OCI-LY7 (cell line): Measurements from ENCODE around the gene PCYT1B.

ENCODE experiments used
- CTCF ChIP-seq: fragments of 200-600 bp; sonication (generic); conservative IDR thresholded peaks from 2 replicates; pipeline ENCODE4 v1.5.1; 2014; ENCODE audit warnings: mild to moderate bottlenecking, antibody characterized with exemption, low read length, moderate library complexity, mixed read lengths
- EZH2phosphoT487 ChIP-seq: fragments of 200-600 bp; sonication (generic); IDR thresholded peaks from 2 replicates; pipeline ENCODE4 v1.6.1; 2018; ENCODE audit warnings: low read depth, borderline replicate concordance, mild to moderate bottlenecking, mixed run types, antibody characterized with exemption, low read length, moderate library complexity, mixed read lengths

- no peak for TF ChIP-seq CTCF
- no peak for TF ChIP-seq EZH2phosphoT487
These were observed 72.4 kb downstream of the PCYT1B start for GRCh38 chrX:24574743-24575142.
